GM18517 (cell line): ENCODE results near the gene MYO7B.
A peak's percentile ranks its signal among the peaks of the same experiment; 100 is the strongest.

Experiments used
- ATAC-seq: cut with Tn5 transposase; IDR thresholded peaks from one replicate; pipeline ENCODE4 v1.9.1; 2021; ENCODE audit warnings: mild to moderate bottlenecking, moderate library complexity; ENCODE audit not compliant: unreplicated experiment

The MYO7B gene

GRCh38 chr2:127551221-127551930 is 15.9 kb downstream of the MYO7B start:
- no peak for ATAC-seq

GRCh38 chr2:127552336-127552735 is 16.9 kb downstream of the MYO7B start:
- no peak for ATAC-seq

- ATAC-seq = no peak
These were observed 17.4 kb downstream of the MYO7B start for GRCh38 chr2:127552846-127553245.

- no peak for ATAC-seq
These were observed 23.4 kb downstream of the MYO7B start for GRCh38 chr2:127558911-127559310.

- ATAC-seq = no peak
These were observed 24.0 kb downstream of the MYO7B start for GRCh38 chr2:127559454-127559853.

GRCh38 chr2:127560201-127560930 is 24.9 kb downstream of the MYO7B start:
- ATAC-seq = no peak

- no peak for ATAC-seq
These were observed 25.4 kb downstream of the MYO7B start for GRCh38 chr2:127560931-127561280.

- ATAC-seq = no peak
These were observed 25.9 kb downstream of the MYO7B start for GRCh38 chr2:127561371-127561770.

- ATAC-seq = no peak
These were observed 27.5 kb downstream of the MYO7B start for GRCh38 chr2:127562936-127563335.

GRCh38 chr2:127563458-127564428 is 28.3 kb downstream of the MYO7B start:
- ATAC-seq = peak; percentile 100

- ATAC-seq = no peak
These were observed 29.2 kb downstream of the MYO7B start for GRCh38 chr2:127564429-127565260.

GRCh38 chr2:127565261-127566138 is 30.0 kb downstream of the MYO7B start:
- ATAC-seq = no peak

GRCh38 chr2:127566139-127566417 is 30.6 kb downstream of the MYO7B start:
- ATAC-seq = no peak

GRCh38 chr2:127566576-127566975 is 31.1 kb downstream of the MYO7B start:
- ATAC-seq = no peak

GRCh38 chr2:127567351-127567854 is 31.9 kb downstream of the MYO7B start:
- ATAC-seq = no peak

- ATAC-seq = no peak
These were observed 32.6 kb downstream of the MYO7B start for GRCh38 chr2:127568128-127568527.

GRCh38 chr2:127569666-127570065 is 34.2 kb downstream of the MYO7B start:
- no peak for ATAC-seq

GRCh38 chr2:127570282-127571250 is 35.1 kb downstream of the MYO7B start:
- ATAC-seq = no peak
